T-helper 1 cell treated with Interleukin-12 subunit alpha and Interleukin-12 subunit beta and Interleukin-4 antibody, amounts not matched to agents 30 μg/mL and 1 μg/mL, for 36 hours (primary cell): ENCODE results near the gene TMEM14A.
"Not testable (repeated sequence)": the region's sequence is repeated elsewhere in the genome, so short reads cannot be mapped to it uniquely, and the experiment has no call there.

Source experiments
- H3K27ac Mint-ChIP-seq: one replicate; pipeline ENCODE4 v1.8.0; 2021; ENCODE audit warnings: mild to moderate bottlenecking, mixed read lengths
- H3K27me3 Mint-ChIP-seq: one replicate; pipeline ENCODE4 v1.8.0; 2021; ENCODE audit warnings: low read depth, mixed read lengths
- H3K36me3 Mint-ChIP-seq: one replicate; pipeline ENCODE4 v1.8.0; 2021; ENCODE audit warnings: low read depth, mixed read lengths
- H3K4me1 Mint-ChIP-seq: one replicate; pipeline ENCODE4 v1.8.0; 2021; ENCODE audit warnings: low read depth, mixed read lengths
- H3K4me3 Mint-ChIP-seq: one replicate; pipeline ENCODE4 v1.8.0; 2021; ENCODE audit warnings: mild to moderate bottlenecking, moderate library complexity, mixed read lengths
- H3K9me3 Mint-ChIP-seq: one replicate; pipeline ENCODE4 v1.8.0; 2021; ENCODE audit warnings: mixed read lengths

The TMEM14A gene

GRCh38 chr6:52645976-52646375 is 24.9 kb upstream of the TMEM14A start:
- Mint-ChIP-seq H3K9me3 (no peaks in the 10 kb centered on the region), H3K4me3 (no peak overlapping the region), H3K27me3 (peaks cover 27% of the 10 kb centered on the region), H3K27ac (no peak overlapping the region), H3K4me1 (peaks cover 2% of the 10 kb centered on the region), H3K36me3 (no peaks in the 10 kb centered on the region)

GRCh38 chr6:52647199-52647598 is 23.7 kb upstream of the TMEM14A start:
- Mint-ChIP-seq H3K9me3 (no peaks in the 10 kb centered on the region), H3K4me3 (no peak overlapping the region), H3K27me3 (peaks cover 34% of the 10 kb centered on the region), H3K4me1 (peaks cover 3% of the 10 kb centered on the region), H3K36me3 (no peaks in the 10 kb centered on the region), H3K27ac (no peak overlapping the region)

GRCh38 chr6:52649536-52650160 is 21.3 kb upstream of the TMEM14A start:
- H3K4me3 Mint-ChIP-seq = no peak overlapping the region
- H3K9me3 Mint-ChIP-seq = no peaks in the 10 kb centered on the region
- peaks cover 50% of the 10 kb centered on the region for H3K27me3 Mint-ChIP-seq
- H3K27ac Mint-ChIP-seq = no peak overlapping the region
- no peaks in the 10 kb centered on the region for H3K36me3 Mint-ChIP-seq
- peaks cover 3% of the 10 kb centered on the region for H3K4me1 Mint-ChIP-seq

DNA sequence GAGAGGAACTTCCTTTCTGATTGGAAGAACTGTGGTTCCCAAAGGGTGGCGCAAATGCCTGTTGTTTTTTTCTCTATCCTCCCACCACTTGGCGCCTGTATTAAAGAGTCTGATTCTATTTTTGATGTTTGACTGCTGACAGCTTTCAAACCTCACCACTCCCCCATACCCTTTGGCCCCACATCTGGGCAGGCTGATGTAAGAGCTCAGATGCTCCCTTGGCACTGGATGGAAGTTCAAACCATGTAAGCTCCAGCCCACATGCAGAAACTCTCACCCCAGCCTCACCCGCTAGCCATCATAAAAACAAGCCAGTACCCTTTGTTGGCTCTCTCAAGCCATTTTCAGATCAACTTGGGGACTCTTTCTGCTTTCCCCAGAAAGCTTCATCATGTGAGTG is 20.0 kb upstream of the TMEM14A start:
- Mint-ChIP-seq H3K4me3 (no peak overlapping the region), H3K36me3 (no peaks in the 10 kb centered on the region), H3K27ac (no peak overlapping the region), H3K9me3 (no peaks in the 10 kb centered on the region), H3K4me1 (peaks cover 3% of the 10 kb centered on the region), H3K27me3 (peaks cover 47% of the 10 kb centered on the region)

- Mint-ChIP-seq H3K4me3 (no peak overlapping the region), H3K27ac (no peak overlapping the region), H3K9me3 (no peaks in the 10 kb centered on the region), H3K27me3 (peaks cover 51% of the 10 kb centered on the region), H3K36me3 (no peaks in the 10 kb centered on the region), H3K4me1 (peaks cover 3% of the 10 kb centered on the region)
These were observed 17.8 kb upstream of the TMEM14A start for GRCh38 chr6:52653151-52653550.

DNA sequence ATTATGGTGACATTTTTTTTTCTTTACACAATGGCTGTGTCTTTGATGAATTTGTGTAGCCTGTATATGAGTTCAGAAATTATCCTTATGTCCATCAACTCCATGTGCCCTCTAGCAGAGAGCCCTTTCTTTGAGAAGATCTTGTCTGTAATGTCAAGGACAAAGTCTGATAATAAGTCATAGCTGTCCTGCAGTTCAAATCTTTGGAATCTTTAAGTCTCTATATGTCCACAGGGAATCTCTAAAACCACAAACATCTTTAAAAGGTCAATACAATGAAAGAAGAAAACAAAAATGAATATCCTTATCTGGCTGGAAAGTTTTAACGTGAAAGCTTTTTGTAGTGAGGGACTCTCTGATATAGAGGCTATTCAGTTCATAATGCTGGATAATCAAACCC is 16.9 kb upstream of the TMEM14A start:
- peaks cover 3% of the 10 kb centered on the region for H3K4me1 Mint-ChIP-seq
- H3K4me3 Mint-ChIP-seq = no peak overlapping the region
- H3K36me3 Mint-ChIP-seq = no peaks in the 10 kb centered on the region
- H3K9me3 Mint-ChIP-seq = no peaks in the 10 kb centered on the region
- no peak overlapping the region for H3K27ac Mint-ChIP-seq
- peaks cover 45% of the 10 kb centered on the region for H3K27me3 Mint-ChIP-seq

DNA sequence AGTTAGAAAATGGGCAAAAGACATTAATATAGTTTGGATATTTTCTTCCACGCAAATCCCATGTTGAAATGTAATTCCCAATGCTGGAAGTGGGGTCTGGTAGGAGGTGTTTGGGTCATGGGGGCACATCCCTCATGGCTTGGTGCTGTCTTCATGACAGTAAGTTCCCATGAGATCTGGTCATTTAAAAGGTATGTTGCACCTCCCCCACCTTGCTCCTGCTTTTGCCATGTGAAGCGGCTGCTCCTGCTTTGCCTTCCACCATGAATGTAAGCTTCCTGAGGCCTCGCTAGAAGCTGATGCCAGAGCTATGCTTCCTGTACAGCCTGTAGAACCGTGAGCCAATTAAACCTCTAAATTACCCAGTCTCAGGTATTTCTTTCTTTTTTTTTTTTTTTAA is 16.3 kb upstream of the TMEM14A start:
- H3K4me1 Mint-ChIP-seq = peaks cover 3% of the 10 kb centered on the region
- H3K4me3 Mint-ChIP-seq = no peak overlapping the region
- H3K9me3 Mint-ChIP-seq = no peaks in the 10 kb centered on the region
- no peaks in the 10 kb centered on the region for H3K36me3 Mint-ChIP-seq
- no peak overlapping the region for H3K27ac Mint-ChIP-seq
- H3K27me3 Mint-ChIP-seq = peaks cover 43% of the 10 kb centered on the region

- peaks cover 36% of the 10 kb centered on the region for H3K27me3 Mint-ChIP-seq
- not testable (repeated sequence) for H3K9me3 Mint-ChIP-seq, H3K27ac Mint-ChIP-seq, H3K4me3 Mint-ChIP-seq, H3K4me1 Mint-ChIP-seq, H3K36me3 Mint-ChIP-seq
These were observed 15.0 kb upstream of the TMEM14A start for GRCh38 chr6:52655941-52656340.

- no peak overlapping the region for H3K27ac Mint-ChIP-seq
- H3K27me3 Mint-ChIP-seq = peaks cover 24% of the 10 kb centered on the region
- peaks cover 2% of the 10 kb centered on the region for H3K4me1 Mint-ChIP-seq
- H3K9me3 Mint-ChIP-seq = no peaks in the 10 kb centered on the region
- H3K4me3 Mint-ChIP-seq = no peak overlapping the region
- no peaks in the 10 kb centered on the region for H3K36me3 Mint-ChIP-seq
These were observed 13.0 kb upstream of the TMEM14A start for GRCh38 chr6:52657870-52658269.

DNA sequence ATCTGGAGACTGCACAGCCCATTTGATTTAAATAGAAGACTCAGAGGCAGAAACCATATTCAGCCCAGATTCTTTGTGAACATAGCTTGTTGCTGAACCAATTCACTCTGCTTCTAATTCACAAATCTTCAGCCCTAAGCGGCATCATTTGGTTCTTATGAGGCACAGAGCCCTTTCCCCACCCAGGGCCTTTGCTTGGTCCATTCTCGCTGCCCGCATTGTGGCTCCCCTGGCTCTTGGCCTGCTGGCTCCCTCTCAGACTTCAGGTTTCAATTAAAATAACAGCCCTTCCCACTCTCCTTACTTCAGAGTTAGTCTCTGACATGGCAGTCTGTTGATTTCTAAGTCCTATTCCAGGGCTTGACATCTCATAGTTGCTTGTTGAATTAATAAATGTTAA is 9.4 kb upstream of the TMEM14A start:
- Mint-ChIP-seq H3K27ac (no peak overlapping the region), H3K4me3 (no peak overlapping the region), H3K9me3 (no peaks in the 10 kb centered on the region), H3K27me3 (peaks cover 5% of the 10 kb centered on the region), H3K36me3 (no peaks in the 10 kb centered on the region), H3K4me1 (peaks cover 2% of the 10 kb centered on the region)

DNA sequence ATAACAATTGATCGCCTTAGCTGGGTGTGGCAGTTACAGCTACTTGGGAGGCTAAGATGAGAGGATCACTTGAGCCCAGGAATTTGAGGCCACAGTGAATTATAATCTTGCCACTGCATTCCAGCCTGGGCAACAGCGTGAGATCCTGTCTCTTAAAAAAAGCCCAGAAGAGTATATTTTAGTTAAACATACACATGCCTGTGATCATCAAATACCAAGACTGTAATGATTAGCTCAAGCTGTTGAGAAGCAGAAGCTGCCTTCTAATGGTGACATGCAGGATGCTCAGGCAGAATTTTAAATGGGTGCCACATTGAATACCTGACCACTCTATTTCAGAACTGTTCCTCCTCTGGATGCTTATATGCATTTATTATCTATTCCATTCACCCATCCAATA is 8.9 kb upstream of the TMEM14A start:
- Mint-ChIP-seq H3K9me3 (no peaks in the 10 kb centered on the region), H3K4me1 (peaks cover 2% of the 10 kb centered on the region), H3K27me3 (peaks cover 5% of the 10 kb centered on the region), H3K36me3 (no peaks in the 10 kb centered on the region), H3K4me3 (no peak overlapping the region), H3K27ac (no peak overlapping the region)

DNA sequence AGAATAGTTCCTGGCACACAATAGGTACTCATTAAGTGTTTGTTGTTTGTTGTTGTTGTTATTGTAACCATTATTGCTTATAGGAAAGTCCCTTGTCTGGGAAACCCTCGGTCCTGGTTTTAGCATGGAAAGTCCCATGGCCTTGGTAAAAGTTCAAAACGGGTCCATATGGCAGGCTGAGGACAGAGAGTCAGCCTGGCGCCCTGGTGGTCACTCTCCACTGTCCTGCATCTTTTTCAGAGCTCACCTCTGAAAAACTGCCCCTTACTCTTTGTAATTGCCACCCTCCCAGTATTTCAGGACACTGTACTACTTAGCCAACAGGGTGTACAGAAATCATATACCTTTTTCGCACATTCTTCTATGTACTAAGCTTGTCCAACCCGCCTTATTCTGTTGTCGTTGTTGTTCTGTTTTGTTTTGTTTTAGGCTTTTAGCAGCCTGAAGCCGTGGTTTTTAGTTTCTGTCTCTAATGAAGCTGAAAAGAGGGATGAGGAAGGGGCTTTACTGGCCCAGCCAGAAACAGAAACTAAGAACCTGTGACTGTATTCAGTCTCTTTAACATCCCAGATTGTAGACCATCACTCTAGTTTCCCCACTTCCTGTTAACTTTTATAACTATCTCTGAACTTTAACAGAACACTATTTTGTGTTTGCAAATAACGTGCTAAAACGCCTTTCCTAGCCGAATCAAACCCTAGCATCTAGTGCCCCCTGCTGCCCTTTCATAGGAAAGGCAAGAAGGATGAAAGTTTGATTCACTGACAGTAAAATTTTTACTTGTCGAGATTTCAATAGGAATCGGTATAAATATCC is 7.6 kb upstream of the TMEM14A start:
- Mint-ChIP-seq H3K27me3 (no peaks in the 10 kb centered on the region), H3K36me3 (peaks cover 3% of the 10 kb centered on the region), H3K27ac (no peak overlapping the region), H3K4me1 (peaks cover 5% of the 10 kb centered on the region), H3K4me3 (no peak overlapping the region), H3K9me3 (no peaks in the 10 kb centered on the region)

- no peaks in the 10 kb centered on the region for H3K9me3 Mint-ChIP-seq
- H3K27me3 Mint-ChIP-seq = no peaks in the 10 kb centered on the region
- no peak overlapping the region for H3K4me3 Mint-ChIP-seq
- peaks cover 3% of the 10 kb centered on the region for H3K36me3 Mint-ChIP-seq
- H3K4me1 Mint-ChIP-seq = peaks cover 5% of the 10 kb centered on the region
- H3K27ac Mint-ChIP-seq = no peak overlapping the region
These were observed 7.1 kb upstream of the TMEM14A start for GRCh38 chr6:52663936-52664185.

DNA sequence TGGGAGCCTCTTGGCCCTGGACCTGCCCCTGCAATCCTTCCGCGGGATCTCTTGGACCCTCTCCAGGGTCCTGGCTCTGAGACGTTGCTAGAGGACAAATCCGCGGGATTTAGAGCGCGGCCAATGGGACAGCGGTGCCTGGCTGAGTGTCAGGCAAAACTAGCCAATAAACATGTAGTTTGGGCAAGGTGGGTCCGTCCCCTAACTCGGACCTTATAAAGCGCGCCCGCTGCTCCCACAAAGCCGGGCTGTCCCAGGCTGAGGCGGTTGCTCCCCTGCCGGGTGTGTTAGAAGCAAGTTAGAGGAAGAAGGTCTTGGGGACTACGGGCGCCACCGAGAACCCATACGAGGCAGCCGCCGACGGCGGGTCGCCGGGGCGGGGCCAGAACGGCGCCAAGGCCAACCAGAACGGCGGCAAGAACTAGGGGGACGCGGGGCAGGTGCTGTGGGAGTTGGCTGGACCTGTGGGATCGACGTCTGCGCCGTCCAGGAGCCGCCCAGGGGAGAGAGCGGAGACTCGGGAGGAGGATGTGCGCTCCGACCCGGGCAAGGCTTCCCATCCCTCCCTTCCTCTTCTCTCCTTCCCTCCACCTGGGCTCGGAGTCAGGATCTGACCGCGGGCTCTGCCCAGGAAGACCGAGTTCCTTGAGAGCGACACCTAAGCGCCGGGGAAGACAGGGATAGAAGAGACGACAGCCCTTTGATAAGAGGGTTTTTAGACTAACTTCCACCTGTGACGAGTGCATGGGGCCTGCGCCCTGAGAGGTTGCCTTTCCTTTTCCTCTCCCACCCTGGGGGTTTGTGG is 6.5 kb upstream of the TMEM14A start:
- Mint-ChIP-seq H3K9me3 (no peaks in the 10 kb centered on the region), H3K27ac (no peak overlapping the region), H3K4me3 (no peak overlapping the region), H3K27me3 (no peaks in the 10 kb centered on the region), H3K36me3 (peaks cover 3% of the 10 kb centered on the region), H3K4me1 (peaks cover 5% of the 10 kb centered on the region)
